Measurements from ENCODE around the gene CCDC120. TPM values are rescaled to one million over a fixed set of nuclear protein-coding genes. Genes with fewer than 3 reads are reported as not detected.

Gene CCDC120
- total RNA-seq, 4 donors from 2014 or later: 4.4 to 19.1 (median 9.9) TPM

DNA sequence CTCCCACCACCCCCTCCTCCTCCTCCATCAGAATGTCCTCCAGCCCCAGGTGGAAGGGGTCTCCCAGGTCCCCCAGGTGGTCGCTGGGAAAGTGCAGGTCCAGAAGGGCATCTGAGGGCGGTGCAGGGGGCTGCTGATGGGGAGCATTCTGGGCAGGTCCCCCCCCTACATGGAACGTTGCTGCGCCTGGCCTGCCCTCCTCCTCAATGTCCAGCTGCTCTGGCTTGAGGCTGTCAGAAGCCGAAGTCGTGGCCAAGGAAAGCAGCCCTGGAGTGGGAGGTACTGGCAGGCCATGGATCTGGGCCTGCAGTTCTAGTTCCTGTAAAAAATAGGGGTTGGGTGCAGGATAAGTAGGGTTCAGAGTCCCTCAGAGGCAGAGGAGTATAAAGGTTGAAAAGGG lies 28.5 kb upstream of the CCDC120 start:
- in situ Hi-C loops (cut with MboI; ENCODE audit: low pct_ligation_motif_present in 1 of 4, low pct_unique_long_range_greater_than_20kb in 1 of 4, low sequenced_read_pairs in 3 of 4) (no loop called here), intact Hi-C loops (cut with DNase I; ENCODE audit: low total_unique reads) (no loop called here)
- H3K4me1 ChIP-seq: peaks cover 0 to 8% (median 4%) of the 10 kb centered on the region in 4 donors
- WGBS, 2 donors (ENCODE audit: low coverage in 1 of 2): 86% methylated on average over 6 of the region's 6 CpGs; no CpG with 5 or more reads in 1 of the 2 donors
- no peak overlapping the region for H3K4me3 ChIP-seq
- no peaks in the 10 kb centered on the region for H3K36me3 ChIP-seq
- no peak for DNase-seq
- peak overlapping the region in 1 of 4 donors; percentile 0 for H3K27ac ChIP-seq
- H3K9me3 ChIP-seq: no peaks in the 10 kb centered on the region
- H3K27me3 ChIP-seq: no peaks in the 10 kb centered on the region
- TF ChIP-seq POLR2A (IDR thresholded peaks at IDR 0.05) (no peak), CTCF (IDR thresholded peaks at IDR 0.05) (no peak), POLR2AphosphoS5 (IDR thresholded peaks at IDR 0.05) (no peak), EP300 (IDR thresholded peaks at IDR 0.05; ENCODE audit: low read depth) (no peak)

GRCh38 chrX:49037883-49038475 lies 20.8 kb upstream of the CCDC120 start:
- in situ Hi-C loops (cut with MboI; ENCODE audit: low pct_ligation_motif_present in 1 of 4, low pct_unique_long_range_greater_than_20kb in 1 of 4, low sequenced_read_pairs in 3 of 4) (no loop called here), intact Hi-C loops (cut with DNase I; ENCODE audit: low total_unique reads) (no loop called here)
- H3K27ac ChIP-seq: peak overlapping the region in 1 of 4 donors; percentile 92
- DNase-seq: no peak
- no peaks in the 10 kb centered on the region for H3K27me3 ChIP-seq
- TF ChIP-seq EP300 (IDR thresholded peaks at IDR 0.05; ENCODE audit: low read depth) (no peak), CTCF (IDR thresholded peaks at IDR 0.05) (no peak), POLR2AphosphoS5 (IDR thresholded peaks at IDR 0.05) (no peak), POLR2A (IDR thresholded peaks at IDR 0.05) (no peak)
- H3K4me1 ChIP-seq: peaks cover 4 to 29% (median 6%) of the 10 kb centered on the region in 4 donors
- peaks cover 0 to 10% (median 0%) of the 10 kb centered on the region in 4 donors for H3K36me3 ChIP-seq
- 94% methylated on average over 15 of the region's 15 CpGs; no CpG with 5 or more reads in 1 of the 2 donors for WGBS, 2 donors (ENCODE audit: low coverage in 1 of 2)
- no peaks in the 10 kb centered on the region for H3K9me3 ChIP-seq
- H3K4me3 ChIP-seq: no peak overlapping the region

DNA sequence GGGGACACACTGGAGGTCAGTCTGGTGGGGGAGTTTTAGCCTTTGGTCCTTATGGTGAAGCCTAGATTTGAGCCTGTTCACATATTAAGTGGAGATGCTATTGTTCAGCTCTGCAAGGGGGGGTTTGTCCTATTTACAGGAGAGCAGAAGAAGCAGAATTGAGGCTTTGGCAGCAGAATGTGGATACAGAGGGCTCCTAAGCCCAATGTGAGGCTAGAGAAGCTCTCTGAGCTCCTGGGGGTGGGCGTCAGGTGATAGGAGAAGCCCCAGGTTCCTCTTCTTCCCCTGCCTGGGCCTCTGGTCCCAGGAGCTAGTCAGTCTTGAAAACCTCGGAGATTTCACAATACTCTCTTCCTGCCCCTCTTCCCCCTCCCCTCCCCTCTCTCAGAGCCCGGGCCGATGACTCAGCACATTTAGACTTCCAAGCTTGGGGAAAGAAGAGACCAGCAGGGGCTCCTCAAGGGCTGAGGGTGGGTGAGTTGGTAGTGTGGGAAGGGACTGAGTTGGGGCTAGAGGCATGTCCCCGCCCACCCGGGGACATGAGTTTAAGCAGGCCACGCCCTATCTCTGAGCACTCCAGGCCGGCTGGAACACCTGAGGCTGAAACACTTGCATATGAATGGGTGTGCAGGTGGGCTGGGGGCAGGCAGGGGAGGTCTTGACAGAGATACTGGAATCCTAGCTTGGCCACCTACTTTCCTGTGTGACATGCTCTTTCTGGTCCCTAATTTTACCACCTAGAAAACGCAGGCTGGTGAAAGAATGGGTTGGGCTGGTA lies 19.0 kb upstream of the CCDC120 start:
- peak; percentile 66 for DNase-seq
- H3K27me3 ChIP-seq: no peaks in the 10 kb centered on the region
- 31% methylated on average over 9 of the region's 9 CpGs; no CpG with 5 or more reads in 1 of the 2 donors for WGBS, 2 donors (ENCODE audit: low coverage in 1 of 2)
- in situ Hi-C loops (cut with MboI; ENCODE audit: low pct_ligation_motif_present in 1 of 4, low pct_unique_long_range_greater_than_20kb in 1 of 4, low sequenced_read_pairs in 3 of 4) (no loop called here), intact Hi-C loops (cut with DNase I; ENCODE audit: low total_unique reads) (no loop called here)
- no peaks in the 10 kb centered on the region for H3K9me3 ChIP-seq
- peak overlapping the region; percentile 92 to 97 (median 96) for H3K27ac ChIP-seq
- peak overlapping the region in 1 of 4 donors; percentile 3 for H3K4me3 ChIP-seq
- peaks cover 0 to 10% (median 0%) of the 10 kb centered on the region in 4 donors for H3K36me3 ChIP-seq
- no peak for TF ChIP-seq CTCF (IDR thresholded peaks at IDR 0.05)
- no peak for TF ChIP-seq POLR2A (IDR thresholded peaks at IDR 0.05)
- no peak for TF ChIP-seq EP300 (IDR thresholded peaks at IDR 0.05; ENCODE audit: low read depth)
- TF ChIP-seq POLR2AphosphoS5 (IDR thresholded peaks at IDR 0.05): peak in 1 of 3 donors; percentile 23
- H3K4me1 ChIP-seq: peaks cover 0 to 29% (median 6%) of the 10 kb centered on the region in 4 donors

GRCh38 chrX:49040376-49040955 lies 18.3 kb upstream of the CCDC120 start:
- Histone ChIP-seq H3K36me3 (peaks cover 0 to 10% (median 0%) of the 10 kb centered on the region in 4 donors), H3K27me3 (no peaks in the 10 kb centered on the region), H3K4me3 (peak overlapping the region in 1 of 4 donors; percentile 3), H3K4me1 (peaks cover 0 to 29% (median 6%) of the 10 kb centered on the region in 4 donors), H3K27ac (peak overlapping the region; percentile 92 to 97 (median 96)), H3K9me3 (no peaks in the 10 kb centered on the region)
- no peak for DNase-seq
- no peak for TF ChIP-seq CTCF (IDR thresholded peaks at IDR 0.05)
- TF ChIP-seq EP300 (IDR thresholded peaks at IDR 0.05; ENCODE audit: low read depth): no peak
- TF ChIP-seq POLR2A (IDR thresholded peaks at IDR 0.05): no peak
- TF ChIP-seq POLR2AphosphoS5 (IDR thresholded peaks at IDR 0.05): no peak
- intact Hi-C loops (cut with DNase I; ENCODE audit: low total_unique reads): no loop called here
- 63% methylated on average over 7 of the region's 7 CpGs; no CpG with 5 or more reads in 1 of the 2 donors for WGBS, 2 donors (ENCODE audit: low coverage in 1 of 2)
- in situ Hi-C loops (cut with MboI; ENCODE audit: low pct_ligation_motif_present in 1 of 4, low pct_unique_long_range_greater_than_20kb in 1 of 4, low sequenced_read_pairs in 3 of 4): no loop called here

Measured in transverse colon (tissue), 4 donors.